GM11168 (cell line): Measurements from ENCODE around the gene SFTPD.
"Not testable (repeated sequence)": the region's sequence is repeated elsewhere in the genome, so short reads cannot be mapped to it uniquely, and the experiment has no call there.

Experiments
- in situ Hi-C: fragments of 300-500 bp; cut with MboI; formaldehyde crosslinking; loops from one replicate; pipeline ENCODE4 v1.12.0; 2022; ENCODE audit warnings: low sequenced_read_pairs; ENCODE audit not compliant: unreplicated experiment

Gene SFTPD

DNA sequence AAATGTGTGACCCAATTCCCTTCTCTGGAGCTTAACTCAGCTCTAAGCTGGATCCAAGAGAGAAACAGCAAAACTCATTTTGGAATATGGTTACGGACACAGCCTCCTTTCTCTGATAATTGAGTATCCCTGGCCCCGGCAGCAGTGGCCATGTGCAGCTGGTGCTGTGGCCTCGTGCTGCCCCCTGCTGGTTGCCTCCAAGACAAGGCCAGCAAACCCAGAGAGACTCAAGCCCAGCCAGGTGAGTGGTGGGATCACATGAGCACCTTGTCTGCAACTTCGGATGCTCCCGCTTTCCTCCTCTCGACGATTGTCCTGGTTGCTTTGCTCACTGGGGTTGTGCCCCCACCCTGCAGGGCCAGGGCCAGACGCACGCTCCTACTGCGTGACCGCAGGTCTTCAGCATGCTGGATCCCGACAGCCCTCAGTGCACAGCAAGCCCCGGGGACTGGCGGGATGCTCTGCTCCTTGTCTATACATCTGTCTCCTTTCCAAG lies 19.4 kb downstream of the SFTPD start:
- in situ Hi-C loops = loop anchor here (25.0 kb wide), 2 partner anchors 117 to 367 kb away; partner anchors contain the start of gene SFTPA2

DNA sequence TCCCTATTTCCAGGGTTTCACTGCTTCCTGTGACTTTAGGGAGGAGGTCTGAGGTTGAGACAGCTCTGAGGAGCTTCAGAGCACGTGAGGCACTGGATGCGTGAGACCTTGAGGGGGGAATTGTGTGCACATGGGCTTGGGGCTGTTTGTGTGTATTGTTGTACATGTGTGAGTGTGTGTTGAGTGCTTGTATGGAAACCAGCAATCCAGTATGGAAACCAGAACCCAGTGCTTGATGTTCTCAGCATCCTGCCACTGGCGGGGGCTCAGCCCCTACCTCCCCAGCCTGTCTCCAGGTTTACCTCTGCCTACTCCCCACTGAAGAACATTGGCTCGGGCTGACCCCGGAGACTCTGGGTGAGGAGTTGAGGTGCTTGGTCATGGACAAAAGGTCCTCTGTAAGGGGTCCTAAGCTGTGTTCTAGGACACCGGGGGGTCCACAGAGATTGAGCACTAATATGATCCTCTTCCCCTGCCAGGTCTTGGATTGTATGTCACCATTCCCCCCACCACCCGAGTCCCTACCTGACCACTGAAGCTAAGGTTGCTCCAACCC lies 20.8 kb downstream of the SFTPD start:
- in situ Hi-C loops = loop anchor here (25.0 kb wide), 2 partner anchors 116 to 366 kb away; partner anchors contain the start of gene SFTPA2

DNA sequence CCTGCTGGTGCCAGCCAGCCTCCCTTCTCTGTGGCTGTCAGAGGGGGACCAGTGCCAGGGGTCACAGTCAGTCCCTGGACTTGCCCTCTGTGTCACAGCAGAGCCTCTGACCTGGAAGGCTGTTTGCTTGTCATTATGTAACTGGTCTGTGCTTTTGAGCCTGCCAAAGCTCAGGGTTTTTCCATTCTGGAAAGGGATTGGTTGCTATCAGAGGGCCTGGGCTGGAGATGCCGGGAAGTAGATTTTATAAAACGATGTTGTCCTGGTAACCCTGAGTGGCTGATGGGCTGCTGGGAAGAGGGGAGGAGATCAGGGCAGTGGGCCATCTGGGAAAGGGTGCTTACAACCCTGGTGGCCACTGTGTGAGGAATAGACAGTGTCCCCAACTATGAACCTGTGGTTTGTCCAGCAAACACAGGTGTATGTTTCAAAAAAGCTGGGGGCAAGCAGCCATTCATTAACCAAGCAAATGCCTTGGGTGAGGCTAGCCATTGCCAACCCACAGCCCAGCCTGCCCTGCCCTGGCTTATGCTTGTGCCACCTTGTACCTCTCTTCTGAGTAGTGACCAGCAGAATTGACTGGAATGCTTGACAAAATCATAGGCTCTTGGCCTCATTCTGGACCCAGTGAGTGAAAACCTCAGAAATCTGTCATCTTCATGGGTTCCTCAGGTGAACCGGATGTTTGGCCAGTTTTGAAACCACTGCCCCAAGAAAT lies 21.6 kb downstream of the SFTPD start:
- in situ Hi-C loops = loop anchor here (25.0 kb wide), 2 partner anchors 115 to 365 kb away; partner anchors contain the start of gene SFTPA2

DNA sequence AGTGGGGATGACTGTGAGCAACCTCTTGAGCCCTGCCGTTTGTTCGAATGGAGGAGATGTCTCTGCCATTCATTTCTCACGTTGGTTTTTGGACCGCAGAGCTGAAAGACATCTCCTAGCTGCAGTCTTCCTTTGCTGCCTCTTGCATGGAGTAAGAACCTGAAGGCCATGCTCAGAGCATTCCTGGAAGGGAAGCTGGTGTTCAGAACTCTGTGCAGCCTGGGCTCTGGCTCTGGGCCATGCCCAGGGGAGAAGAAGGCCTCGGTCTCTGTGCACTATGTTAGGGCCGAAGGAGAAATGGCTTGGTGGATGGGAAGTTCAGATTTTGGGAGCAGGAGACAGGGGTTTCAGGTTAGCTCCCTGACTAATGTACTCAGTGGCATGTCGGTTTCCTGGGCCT lies 22.9 kb downstream of the SFTPD start:
- in situ Hi-C loops = loop anchor here (25.0 kb wide), 2 partner anchors 114 to 364 kb away; partner anchors contain the start of gene SFTPA2

DNA sequence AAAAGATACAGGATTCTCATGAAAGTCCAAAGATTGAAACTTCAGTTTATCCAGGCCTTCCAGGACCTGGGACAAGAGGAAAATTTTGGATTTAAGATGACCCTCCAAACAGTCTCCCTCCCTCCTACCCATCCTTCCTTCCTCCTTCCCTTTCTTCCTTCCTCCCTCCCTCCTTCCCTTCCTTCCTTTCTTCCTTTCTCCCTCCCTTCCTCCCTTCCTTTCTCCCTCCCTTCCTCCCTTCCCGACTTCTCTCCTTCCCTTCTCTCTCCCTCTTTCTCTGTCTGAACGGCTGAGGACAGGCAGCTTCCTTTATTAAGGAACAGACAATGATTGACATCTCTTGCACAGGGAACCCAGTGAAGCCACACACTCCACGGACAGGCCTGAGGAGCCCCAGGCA lies 23.3 kb downstream of the SFTPD start:
- in situ Hi-C loops = loop anchor here (25.0 kb wide), 2 partner anchors 113 to 363 kb away; partner anchors contain the start of gene SFTPA2

DNA sequence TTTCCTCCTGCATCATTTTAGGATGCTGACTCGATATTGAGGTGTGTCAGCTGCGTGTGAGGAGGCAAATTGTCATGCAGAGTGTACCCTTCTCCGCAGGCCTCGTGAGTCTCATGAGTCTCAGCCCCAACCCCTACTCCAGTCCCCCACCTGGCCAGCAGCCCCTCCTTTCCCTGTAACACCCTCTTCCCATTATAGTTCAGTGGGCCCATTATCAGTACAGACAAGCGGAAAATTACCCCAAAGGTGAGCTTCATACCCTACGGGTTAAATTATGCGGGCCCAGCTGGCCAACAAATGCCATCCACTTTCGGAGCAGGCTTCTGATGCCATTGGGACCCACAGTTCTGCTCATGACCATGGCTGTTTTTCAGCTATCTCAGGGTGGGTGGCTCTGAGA lies 25.2 kb downstream of the SFTPD start:
- in situ Hi-C loops = no loop called here

DNA sequence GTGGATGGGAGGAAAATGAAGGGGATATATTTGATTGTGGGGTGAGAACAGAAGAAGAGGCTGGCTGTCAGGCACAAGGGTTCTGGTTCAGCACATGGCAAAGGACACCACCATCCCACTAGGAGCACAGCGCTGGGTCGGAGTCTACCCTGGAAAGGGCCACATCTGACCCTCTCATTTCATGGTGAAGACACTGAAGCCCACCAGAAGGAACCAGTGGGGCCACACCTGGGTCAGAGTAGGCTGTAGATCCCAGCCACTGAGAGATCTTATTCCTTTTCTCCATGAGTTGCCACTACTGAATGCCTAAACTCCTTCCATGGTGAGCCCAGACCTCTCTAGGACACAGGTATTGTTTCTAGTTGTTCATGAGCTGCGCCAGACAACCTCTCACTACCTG lies 25.8 kb downstream of the SFTPD start:
- in situ Hi-C loops = no loop called here

DNA sequence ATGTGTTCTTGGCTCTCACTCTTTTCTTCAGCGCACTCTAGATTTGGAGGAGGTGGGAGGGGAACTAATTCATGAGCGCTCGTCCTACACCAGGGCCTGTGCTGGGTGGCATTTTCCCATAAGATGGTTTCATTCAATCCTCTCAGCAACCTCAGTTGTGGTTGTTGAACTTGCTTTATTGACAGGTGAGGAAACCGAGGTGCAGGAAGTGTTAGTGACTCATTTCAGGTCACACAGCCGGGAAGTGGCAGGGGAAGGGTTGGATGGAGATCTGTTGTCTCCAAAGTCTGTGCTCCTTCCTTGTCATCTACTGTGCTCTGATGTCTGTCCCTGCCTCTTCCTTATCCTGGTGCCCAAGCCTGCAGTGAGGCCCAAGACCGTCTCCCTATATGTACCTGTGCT lies 26.9 kb downstream of the SFTPD start:
- in situ Hi-C loops = not testable (repeated sequence)

DNA sequence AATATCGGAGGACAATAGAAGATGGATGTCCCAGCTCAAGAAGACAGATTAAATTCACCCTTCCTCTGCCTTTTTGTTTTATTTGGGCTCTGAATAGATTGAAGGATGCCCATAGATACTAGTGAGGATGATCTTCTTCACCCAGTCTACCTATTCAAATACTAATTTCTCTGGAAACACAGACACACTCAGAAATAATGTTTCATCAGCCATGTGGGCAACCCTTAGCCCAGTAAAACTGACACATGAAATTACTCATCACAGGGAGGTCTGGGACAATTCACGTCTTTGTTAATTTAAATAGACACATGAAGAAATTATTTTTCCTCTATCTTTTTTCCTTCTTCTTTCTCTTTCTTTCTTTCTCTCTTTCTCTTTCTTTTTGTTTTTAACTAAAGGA lies 33.1 kb downstream of the SFTPD start:
- in situ Hi-C loops = not testable (repeated sequence)

DNA sequence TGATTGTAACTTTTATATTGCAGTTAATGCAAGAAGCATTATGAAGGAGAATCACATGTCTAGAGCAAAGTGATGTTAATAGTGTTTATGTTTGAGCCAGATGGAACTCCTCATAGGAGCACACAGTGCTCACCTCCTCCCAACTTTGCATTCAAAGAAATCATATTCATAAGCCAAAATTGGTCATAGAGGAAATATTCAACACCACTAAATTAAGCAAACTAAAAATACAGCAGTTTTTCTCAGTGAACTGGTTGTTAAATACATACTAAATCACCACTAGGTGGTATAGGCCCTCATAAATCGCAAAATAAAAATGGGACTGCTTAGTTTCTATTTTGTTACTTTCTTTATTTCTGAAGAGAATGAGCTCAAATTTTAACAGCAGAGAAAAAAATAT lies 34.4 kb downstream of the SFTPD start:
- in situ Hi-C loops = not testable (repeated sequence)

DNA sequence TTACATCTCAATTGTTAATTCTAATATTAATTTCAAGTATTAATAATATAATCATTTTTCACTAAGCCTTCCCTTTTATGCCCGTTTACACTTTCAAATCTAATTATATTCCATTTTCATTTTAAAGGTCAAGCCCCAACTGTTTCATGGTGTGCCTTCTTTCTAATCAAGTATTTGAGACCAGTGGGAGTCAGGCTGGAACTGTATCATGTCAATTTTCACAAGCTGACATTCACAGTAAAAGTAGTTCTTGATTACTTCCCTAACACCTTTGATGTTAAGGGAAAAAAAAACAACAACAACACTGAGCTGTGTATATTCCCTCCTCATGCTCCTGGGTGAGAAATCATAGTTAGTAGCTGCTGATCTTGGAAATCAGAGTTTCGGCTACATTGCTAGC lies 38.1 kb downstream of the SFTPD start:
- in situ Hi-C loops = no loop called here

DNA sequence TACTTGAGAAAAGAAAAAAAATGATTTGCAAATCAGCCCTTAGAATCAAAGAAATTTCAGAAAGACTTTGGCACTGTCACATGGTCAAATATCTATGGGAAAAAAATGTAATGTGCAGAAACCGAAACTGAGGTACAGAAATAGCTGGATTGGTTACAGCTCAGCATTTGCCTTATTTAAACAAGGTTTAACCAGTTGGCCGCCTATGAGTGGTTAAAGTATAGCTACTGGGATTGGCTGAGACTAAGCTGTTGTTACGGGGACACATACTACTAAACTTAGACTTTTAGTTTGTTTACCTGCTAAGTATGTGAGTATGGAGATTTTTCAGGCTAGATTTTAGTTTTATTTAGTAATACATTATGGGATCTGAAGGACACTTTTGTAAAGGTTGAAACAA lies 38.6 kb downstream of the SFTPD start:
- in situ Hi-C loops = no loop called here

DNA sequence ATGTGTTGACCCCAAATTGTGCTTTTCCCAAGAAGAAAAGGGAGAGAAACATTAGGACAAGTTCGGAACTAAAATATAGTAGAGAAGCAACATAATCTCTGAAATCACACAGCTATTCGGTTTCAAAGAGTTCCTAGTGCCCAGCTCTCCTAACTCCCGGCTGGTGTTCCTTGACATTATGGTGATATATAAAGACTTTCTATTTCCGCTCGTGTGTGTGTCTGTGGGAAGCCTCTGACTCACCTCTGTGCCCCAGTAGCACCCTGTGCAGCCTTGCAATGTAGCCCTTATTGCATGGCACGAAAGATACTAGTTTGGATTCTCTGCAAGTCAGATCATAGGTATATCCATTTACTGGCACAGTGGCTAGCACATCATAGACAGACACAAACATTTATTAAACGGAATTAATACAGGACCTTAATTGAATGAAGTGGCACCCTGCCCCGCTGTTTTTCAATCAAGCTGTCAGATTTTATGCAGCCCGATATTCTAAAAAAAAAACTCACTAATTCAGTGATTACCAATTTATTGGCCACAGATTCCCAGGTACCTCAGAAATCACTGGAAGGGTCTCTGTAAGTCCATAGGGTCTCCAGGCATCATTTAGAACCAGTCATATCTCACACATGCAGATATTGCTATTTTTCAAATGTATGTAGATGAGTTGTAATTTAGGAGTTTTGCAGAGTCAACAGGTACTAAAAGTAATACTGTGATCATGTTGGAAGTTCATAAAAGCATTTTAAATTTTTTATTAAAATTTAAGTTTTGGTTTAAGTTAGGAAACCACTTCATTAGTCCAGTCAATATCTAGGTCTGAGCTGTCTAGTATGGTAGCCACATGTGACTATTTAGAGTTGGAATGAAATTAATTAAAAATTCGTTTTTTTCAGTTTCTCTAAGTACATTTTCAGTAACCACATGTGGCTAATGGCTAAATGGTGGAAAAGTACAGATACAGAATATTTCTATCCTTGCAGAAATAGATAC lies 43.3 kb downstream of the SFTPD start:
- in situ Hi-C loops = no loop called here

DNA sequence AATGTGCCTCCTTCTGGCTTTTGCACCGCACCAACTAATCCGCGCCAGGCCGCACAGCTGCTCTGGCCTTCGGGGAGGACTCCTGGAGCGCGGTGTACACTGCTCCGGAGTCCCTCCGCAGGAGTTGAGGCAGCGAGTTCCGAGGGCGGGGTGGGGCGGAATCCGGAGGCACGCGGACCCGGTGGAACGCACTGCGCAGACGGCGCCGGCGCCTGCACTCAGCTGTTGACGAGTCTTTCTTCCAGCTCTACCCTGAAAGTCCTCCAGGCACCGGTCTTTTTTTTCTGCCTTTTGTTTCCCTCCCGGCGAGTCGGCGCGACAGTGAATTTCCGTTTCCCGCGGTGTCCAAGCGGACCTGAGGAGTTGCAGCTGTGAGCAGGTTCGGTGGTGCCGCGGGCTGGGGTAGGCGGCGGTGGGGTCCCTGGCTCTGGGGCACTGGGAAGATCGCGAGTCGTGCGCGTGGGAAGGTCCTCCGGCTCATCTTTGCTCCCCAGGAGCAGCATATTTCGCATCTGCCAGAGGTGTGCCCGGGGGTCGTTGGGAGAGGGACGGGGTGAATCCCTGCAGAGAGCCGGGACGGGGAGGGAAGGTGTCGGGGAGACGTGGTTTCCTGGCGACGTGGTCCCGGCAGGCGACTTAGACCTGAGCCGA lies 44.1 kb downstream of the SFTPD start:
- in situ Hi-C loops = no loop called here

DNA sequence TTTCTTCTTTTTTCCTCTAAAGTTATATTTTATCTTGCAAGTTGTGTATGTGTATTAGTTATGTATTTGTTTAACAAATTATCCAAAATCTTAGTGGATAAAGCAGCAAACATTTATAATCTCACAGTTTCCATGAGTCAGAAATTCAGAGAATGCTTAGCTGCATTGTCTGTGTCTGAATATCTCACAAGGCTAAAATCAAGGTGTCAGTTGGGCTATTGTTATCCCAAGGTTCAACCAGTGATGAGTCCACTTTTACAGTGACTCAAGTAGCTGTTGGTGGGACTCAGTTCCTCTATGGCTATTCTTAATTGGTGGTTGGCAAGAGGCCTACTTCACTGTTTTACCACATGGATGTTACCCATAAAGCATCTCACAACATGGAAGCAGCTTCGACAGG lies 47.3 kb downstream of the SFTPD start:
- in situ Hi-C loops = not testable (repeated sequence)

DNA sequence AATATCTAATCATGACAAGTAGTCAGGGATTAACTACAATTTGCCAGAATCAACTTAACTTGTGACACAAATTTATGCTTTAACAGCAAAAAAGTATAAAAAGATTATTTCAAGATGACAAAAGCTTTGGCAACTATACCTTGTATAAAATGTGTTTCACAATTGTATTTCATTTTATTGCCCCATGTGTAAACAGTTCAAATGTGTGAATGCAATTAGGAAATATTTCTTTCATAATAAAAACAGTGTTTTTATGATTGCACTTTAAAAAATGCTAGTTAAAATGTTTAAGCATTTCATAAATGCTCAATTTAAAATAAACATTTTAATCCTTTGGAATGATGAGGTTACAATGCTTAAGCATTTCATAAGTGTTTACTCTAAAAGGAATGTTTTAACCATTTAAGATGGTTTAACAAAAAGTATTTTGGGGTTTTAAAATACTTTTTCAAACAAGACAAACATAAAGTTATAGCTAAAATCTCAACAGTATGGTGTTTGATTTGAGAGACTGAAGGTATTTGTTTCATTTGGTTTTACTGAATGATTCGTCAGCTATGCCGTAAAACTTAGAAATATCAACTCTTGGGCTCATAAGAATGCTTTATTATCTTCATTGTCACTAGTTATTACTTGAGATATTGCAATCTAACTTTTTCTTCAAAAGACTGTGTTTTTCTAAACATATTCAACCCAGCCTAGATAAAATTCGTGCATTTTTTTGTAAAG lies 50.1 kb downstream of the SFTPD start:
- in situ Hi-C loops = no loop called here

DNA sequence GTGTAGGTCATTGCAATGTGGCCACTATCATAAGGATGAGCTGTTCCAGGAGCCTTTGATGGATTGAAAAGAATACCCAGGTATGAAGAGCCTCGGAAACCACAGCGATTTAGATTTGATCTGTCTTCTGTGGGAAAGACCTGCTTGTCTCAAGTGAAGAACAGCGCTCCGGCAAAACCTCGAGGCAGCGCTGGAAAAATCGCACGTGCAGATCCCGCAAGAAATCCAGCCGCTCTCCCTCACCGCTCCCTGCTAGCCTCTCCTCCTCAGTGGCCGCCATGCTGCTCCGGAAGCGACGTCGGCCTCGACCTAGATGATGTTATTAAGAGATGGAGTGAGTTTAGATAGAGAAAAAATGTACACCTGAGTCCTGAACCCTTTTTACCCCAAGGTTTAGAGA lies 56.0 kb downstream of the SFTPD start:
- in situ Hi-C loops = not testable (repeated sequence)

DNA sequence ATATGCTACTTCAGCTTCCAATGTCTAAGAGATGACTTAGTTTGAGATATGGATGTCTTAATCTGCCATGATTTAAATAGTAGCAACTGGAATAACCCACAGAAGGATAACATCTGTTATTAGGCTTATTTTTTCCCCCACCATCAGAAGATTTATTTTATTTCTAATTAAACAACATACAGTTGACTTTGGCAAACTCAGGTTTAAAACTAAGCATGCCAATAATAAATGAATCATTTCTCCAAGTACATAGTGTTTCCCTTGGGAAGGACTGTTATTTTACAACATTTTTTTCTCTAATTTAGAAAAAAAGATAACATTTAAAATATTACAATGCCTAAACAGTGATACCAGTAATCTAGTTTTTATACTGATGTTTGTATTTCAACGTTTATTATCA lies 58.4 kb downstream of the SFTPD start:
- in situ Hi-C loops = no loop called here

DNA sequence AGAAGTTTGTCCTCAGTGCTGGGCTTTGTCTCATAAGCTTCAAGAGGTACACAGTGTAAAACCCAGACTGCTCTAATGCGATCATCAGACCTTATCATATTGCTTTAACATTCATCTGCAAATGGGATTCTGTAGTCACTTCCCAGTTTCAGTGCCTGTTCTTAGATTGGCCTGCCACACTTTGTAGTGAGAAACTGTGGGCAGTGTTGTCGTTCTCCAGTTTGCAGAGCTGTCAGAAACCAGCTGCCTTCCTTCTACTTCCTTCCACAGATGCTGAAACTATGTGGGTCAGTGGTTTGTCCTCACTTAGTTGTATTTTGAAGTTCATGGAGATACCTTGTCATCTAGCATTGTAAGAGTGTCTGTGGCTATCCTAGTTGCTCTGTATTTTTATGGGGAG lies 59.9 kb downstream of the SFTPD start:
- in situ Hi-C loops = not testable (repeated sequence)
